Heart right ventricle (tissue), 16 donors: ENCODE data around the gene RAD9A. TPM values are rescaled to one million over a fixed set of nuclear protein-coding genes. Genes with fewer than 3 reads are reported as not detected.

Experiments used
- ATAC-seq, 8 donors: fragments of 200-7000 bp; cut with Tn5 transposase; one replicate each; pipeline ENCODE4 v1.9.1; 2020; ENCODE audit warnings: mild to moderate bottlenecking in 8 of 8, moderate library complexity in 8 of 8, moderate number of reproducible peaks in 1 of 8
- DNase-seq, 2 donors: peaks; one replicate each; pipeline ENCODE4 v3.0.0-alpha.2; 2020
- H3K27ac ChIP-seq, 10 donors: fragments of 200-600 bp; sonication (generic) in 2 of 10; one replicate each; pipeline versions ENCODE4 v1.5.0 to v1.8.0; 2020 to 2022; ENCODE audit warnings: mild to moderate bottlenecking in 3 of 10
- H3K27me3 ChIP-seq, 7 donors: fragments of 200-600 bp; one replicate each; pipeline ENCODE4 v1.8.0; 2021 to 2022; ENCODE audit warnings: mild to moderate bottlenecking in 2 of 7
- H3K36me3 ChIP-seq, 9 donors: fragments of 200-600 bp; sonication (generic) in 1 of 9; one replicate each; pipeline versions ENCODE4 v1.5.0 to v1.8.0; 2020 to 2022; ENCODE audit warnings: mild to moderate bottlenecking in 2 of 9
- H3K4me1 ChIP-seq, 9 donors: fragments of 200-600 bp; sonication (generic) in 1 of 9; one replicate each; pipeline versions ENCODE4 v1.5.0 to v1.8.0; 2020 to 2022; ENCODE audit warnings: mild to moderate bottlenecking in 4 of 9
- H3K4me3 ChIP-seq, 10 donors: fragments of 200-600 bp; sonication (generic) in 2 of 10; one replicate each; pipeline versions ENCODE4 v1.5.0 to v1.8.0; 2020 to 2022; ENCODE audit warnings: mild to moderate bottlenecking in 7 of 10, moderate library complexity in 2 of 10
- H3K9me3 ChIP-seq, 11 donors: fragments of 200-600 bp in 10 of 11; sonication (generic) in 2 of 11; one replicate each; pipeline versions ENCODE4 v1.5.0 to v1.8.0; 2013 to 2022; ENCODE audit warnings: mild to moderate bottlenecking in 2 of 11, control low read depth in 1 of 11, moderate library complexity in 1 of 11
- WGBS, 2 donors: extraction: QIAGEN DNeasy Blood & Tissue Kit; methylation state at CpG; one replicate each; pipeline ENCODE4 v1.1.7; 2013; ENCODE audit warnings: inconsistent platforms in 1 of 2; 5-methylcytosine and 5-hydroxymethylcytosine counted together
- intact Hi-C, 10 donors: fragments of 100-400 bp; cut with DNase I; formaldehyde crosslinking; loops; one replicate each; pipeline versions ENCODE4 v1.11.1 to v1.14.2; 2022
- polyA plus RNA-seq, 2 donors: library from polyadenylated mRNA; stranded (reverse); fragments of 200-250 nt; gene quantifications; one replicate each; pipeline ENCODE4 v1.2.3, GENCODE V29; 2013
- total RNA-seq, 10 donors: library from RNA; stranded (reverse); fragmentation: NEBNext Ultra II Directional in 3 of 10; extraction: Animal tissue kit (Norgen Biotek cat#: 25700) in 3 of 10; gene quantifications; one replicate each; pipeline versions ENCODE4 v1.2.1 to v1.2.4, GENCODE V29; 2021 to 2023
- TF ChIP-seq, protein P1 (sequence below), 9 donors: fragments of 200-600 bp; sonication (generic) in 2 of 9; IDR thresholded peaks; one replicate each; pipeline versions ENCODE4 v1.5.0 to v1.8.0; 2021 to 2022; ENCODE audit warnings: antibody characterized with exemption in 9 of 9, mild to moderate bottlenecking in 5 of 9, moderate library complexity in 1 of 9
- donor health status: Arrhythmogenic right ventricular cardiomyopathy.
- donor health status: ischemic (EF 13 %, LVEDD 7.1; RV severe dilation, severe dysfunction).
- donor health status: healthy with polysubstance abuse.
- donor health status: DM: no; HTN: yes; CAD: no.
- donor health status: DM: no; HTN: no; CAD: no.
- donor health status: ischemic (EF 25% LVEDD 6.9; RV normal size, moderate dysfunction).
- donor health status: ischemic (EF 25% LVEDD 5.7; RV mildly dilated, moderate dysfunction).
- donor health status: healthy.
- donor health status: DM: yes; HTN: yes; CAD: no.
- donor health status: Ischemic cardiomyopathy.
- donor health status: ischemic (EF 35%, LVEDD 5.7; RV mildly dilated, moderate dysfunction).
- donor health status: nonischemic (EF 11% LVEDD 7.7; RV severe dilation, severe dysfunction).
- donor health status: DM: yes; HTN: yes; CAD: no.
- donor health status: PGD.
- donor health status: ischemic (EF 29% LVEDD 5.4; RV normal size, mild dysfunction).
- donor health status: nonischemic (EF 23%, LVEDD 6.1; RV moderate dilation, normal function).

The RAD9A gene
- total and polyA plus RNA-seq, 12 donors = 4.8 to 15.0 (median 6.5) TPM

DNA sequence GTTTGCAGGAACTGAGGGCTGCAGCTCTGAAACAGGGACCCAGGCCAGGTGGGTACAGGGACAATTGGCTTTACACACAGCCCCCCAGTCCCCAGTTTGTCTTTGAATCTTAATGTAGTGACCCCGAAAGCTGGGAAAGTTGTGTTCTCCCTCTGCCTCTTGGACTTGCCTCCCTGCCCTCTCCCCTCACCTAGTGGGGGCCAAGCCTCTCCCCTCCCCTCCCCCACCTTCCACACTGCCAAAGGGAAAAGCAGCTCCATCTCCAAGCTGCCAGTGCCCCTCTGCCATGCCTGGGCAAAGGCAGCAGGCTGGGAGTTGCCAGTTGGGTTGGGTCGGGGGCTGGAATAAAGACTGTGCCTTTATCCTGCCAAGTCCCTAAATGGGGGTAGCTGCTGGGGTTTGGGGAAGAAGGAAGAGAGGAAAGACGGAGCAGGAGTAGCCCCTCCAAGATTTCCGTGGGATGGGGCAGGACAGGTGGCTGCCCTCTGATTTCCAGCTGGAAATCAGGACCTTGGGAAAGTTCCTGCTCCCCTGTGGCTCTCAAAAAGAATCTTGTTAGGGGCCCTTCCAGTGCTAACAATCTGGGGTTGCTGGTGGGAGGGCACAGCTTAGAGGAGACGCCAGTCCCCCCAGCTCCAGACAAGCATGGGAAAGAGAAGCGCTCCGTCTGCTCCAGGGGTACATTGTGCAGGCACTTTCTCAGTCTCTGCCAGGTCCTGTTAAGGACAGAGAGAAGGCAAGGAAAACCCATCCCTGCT, 15.5 kb upstream of the RAD9A start:
- no peak for DNase-seq
- TF ChIP-seq, protein P1, sequence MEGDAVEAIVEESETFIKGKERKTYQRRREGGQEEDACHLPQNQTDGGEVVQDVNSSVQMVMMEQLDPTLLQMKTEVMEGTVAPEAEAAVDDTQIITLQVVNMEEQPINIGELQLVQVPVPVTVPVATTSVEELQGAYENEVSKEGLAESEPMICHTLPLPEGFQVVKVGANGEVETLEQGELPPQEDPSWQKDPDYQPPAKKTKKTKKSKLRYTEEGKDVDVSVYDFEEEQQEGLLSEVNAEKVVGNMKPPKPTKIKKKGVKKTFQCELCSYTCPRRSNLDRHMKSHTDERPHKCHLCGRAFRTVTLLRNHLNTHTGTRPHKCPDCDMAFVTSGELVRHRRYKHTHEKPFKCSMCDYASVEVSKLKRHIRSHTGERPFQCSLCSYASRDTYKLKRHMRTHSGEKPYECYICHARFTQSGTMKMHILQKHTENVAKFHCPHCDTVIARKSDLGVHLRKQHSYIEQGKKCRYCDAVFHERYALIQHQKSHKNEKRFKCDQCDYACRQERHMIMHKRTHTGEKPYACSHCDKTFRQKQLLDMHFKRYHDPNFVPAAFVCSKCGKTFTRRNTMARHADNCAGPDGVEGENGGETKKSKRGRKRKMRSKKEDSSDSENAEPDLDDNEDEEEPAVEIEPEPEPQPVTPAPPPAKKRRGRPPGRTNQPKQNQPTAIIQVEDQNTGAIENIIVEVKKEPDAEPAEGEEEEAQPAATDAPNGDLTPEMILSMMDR (IDR thresholded peaks at IDR 0.05) = no peak
- Histone ChIP-seq H3K4me3 (no peak overlapping the region), H3K9me3 (no peaks in the 10 kb centered on the region), H3K27me3 (peaks cover 0 to 15% (median 3%) of the 10 kb centered on the region in 7 donors), H3K4me1 (peaks cover 10 to 47% (median 26%) of the 10 kb centered on the region in 9 donors), H3K27ac (no peak overlapping the region), H3K36me3 (no peaks in the 10 kb centered on the region)
- no peak for ATAC-seq
- intact Hi-C loops = no loop called here
- 53 to 60% methylated on average over 7 of the region's 7 CpGs for WGBS, 2 donors

DNA sequence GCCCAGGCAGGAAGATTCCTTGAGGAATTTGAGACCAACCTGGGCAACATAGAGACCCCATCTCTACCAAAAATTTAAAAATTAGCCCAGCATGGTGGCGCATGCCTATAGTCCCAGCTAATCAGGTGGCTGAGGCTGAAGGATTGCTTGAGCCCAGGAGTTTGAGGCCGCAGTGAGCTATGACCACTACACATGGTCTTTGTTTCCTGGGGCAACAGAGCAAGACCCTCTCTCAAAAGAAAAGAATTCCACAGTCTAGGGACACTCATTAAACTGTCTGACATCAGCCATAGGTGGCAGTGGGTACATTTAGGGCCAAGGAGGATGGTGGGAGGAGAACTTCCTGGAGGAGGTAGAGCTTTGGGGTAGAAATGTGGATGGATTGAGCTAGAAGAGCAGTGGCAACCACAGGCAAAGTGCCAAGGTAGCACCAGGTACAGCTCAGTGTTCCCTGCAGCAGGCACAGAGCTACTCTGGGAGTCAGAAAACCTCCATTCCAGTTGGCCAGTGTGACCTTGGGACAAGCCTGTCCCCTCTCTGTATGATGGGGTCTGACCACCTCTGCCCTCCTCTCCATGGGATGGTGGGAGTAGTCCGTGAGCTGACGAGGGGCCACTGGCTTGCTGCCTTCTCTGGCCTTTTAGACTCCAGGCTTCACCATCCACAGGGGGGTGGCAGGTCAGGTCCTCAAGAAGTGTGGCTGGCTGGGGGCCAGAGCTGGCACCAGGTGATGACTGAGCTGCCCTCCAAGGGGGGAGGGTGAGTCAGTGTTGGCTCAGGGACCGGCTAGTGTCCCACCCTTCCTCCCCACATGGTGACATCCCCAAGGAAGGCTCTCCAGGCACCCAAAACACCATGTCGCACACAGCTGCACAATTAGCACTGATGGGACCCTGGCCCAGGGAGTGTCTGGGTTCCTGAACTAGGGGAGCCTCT, 14.6 kb upstream of the RAD9A start:
- Histone ChIP-seq H3K4me3 (no peak overlapping the region), H3K36me3 (no peaks in the 10 kb centered on the region), H3K27ac (no peak overlapping the region), H3K9me3 (no peaks in the 10 kb centered on the region), H3K27me3 (peaks cover 0 to 15% (median 3%) of the 10 kb centered on the region in 7 donors), H3K4me1 (peaks cover 5 to 47% (median 18%) of the 10 kb centered on the region in 9 donors)
- WGBS, 2 donors = 82 to 87% methylated on average over 6 of the region's 6 CpGs
- DNase-seq (no peak), ATAC-seq (no peak)
- intact Hi-C loops = no loop called here
- TF ChIP-seq, protein P1 (IDR thresholded peaks at IDR 0.05) = no peak

DNA sequence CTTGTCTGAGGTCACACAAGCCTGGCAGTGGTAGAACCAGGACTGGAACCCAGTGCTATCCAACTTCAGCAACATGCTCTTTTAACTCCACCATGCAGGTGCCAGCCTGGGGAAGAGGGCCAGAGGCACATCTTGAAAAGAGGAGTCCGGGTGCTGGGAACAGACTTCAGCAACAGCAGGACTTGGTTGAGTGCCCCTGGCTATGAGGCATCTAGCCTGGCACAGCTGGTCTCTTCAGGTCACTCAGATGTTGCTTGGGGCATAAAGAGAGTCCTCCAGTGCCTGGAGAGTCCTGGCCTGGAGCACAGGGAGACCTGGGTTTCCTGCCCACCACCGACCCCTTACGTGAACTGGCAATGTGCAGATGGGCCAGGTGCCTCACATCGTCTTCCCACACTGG, 13.2 kb upstream of the RAD9A start:
- no peak for DNase-seq
- ATAC-seq = no peak

More for the DNA sequence above, 13.2 kb upstream of the RAD9A start:
- no peak overlapping the region for H3K4me3 ChIP-seq
- H3K27ac ChIP-seq = no peak overlapping the region
- intact Hi-C loops = no loop called here
- peaks cover 0 to 15% (median 3%) of the 10 kb centered on the region in 7 donors for H3K27me3 ChIP-seq
- TF ChIP-seq, protein P1 (IDR thresholded peaks at IDR 0.05) = no peak
- H3K4me1 ChIP-seq = peaks cover 5 to 49% (median 12%) of the 10 kb centered on the region in 9 donors
- WGBS, 2 donors = 92 to 94% methylated on average over 4 of the region's 4 CpGs
- no peaks in the 10 kb centered on the region for H3K9me3 ChIP-seq
- no peaks in the 10 kb centered on the region for H3K36me3 ChIP-seq
